HG02571 (cell line): ENCODE measurements around the gene SMPD2.
A peak's percentile ranks its signal among the peaks of the same experiment; 100 is the strongest.

Experiments used
- ATAC-seq: cut with Tn5 transposase; IDR thresholded peaks from one replicate; pipeline ENCODE4 v1.9.1; 2021; ENCODE audit warnings: mild to moderate bottlenecking, moderate library complexity; ENCODE audit not compliant: unreplicated experiment

The SMPD2 gene

GRCh38 chr6:109482905-109483734 lies 42.6 kb downstream of the SMPD2 start, which contains the start of gene ZBTB24:
Gene ZBTB24, minus strand, starts transcription at chr6:109483219. Its CDS starts 1,193 bp downstream, at chr6:109482026.
- ATAC-seq: peak; percentile 92

- no peak for ATAC-seq
Measured at GRCh38 chr6:109483735-109484057, 43.2 kb downstream of the SMPD2 start.

GRCh38 chr6:109484122-109484521 lies 43.6 kb downstream of the SMPD2 start:
- no peak for ATAC-seq

- ATAC-seq: no peak
Measured at GRCh38 chr6:109485266-109485935, 44.9 kb downstream of the SMPD2 start.

GRCh38 chr6:109486068-109486467 lies 45.5 kb downstream of the SMPD2 start:
- ATAC-seq: no peak

GRCh38 chr6:109488001-109488400 lies 47.5 kb downstream of the SMPD2 start:
- no peak for ATAC-seq

GRCh38 chr6:109490713-109491112 lies 50.2 kb downstream of the SMPD2 start:
- no peak for ATAC-seq

GRCh38 chr6:109491207-109491938 lies 50.8 kb downstream of the SMPD2 start:
- no peak for ATAC-seq
